ENCODE data around the gene INTS13. TPM values are rescaled to one million over a fixed set of nuclear protein-coding genes. Genes with fewer than 3 reads are reported as not detected.

The INTS13 gene
- polyA plus RNA-seq, 1 of the 3 experiments (the other 2 are of a cell fraction) = 7.2 TPM

DNA sequence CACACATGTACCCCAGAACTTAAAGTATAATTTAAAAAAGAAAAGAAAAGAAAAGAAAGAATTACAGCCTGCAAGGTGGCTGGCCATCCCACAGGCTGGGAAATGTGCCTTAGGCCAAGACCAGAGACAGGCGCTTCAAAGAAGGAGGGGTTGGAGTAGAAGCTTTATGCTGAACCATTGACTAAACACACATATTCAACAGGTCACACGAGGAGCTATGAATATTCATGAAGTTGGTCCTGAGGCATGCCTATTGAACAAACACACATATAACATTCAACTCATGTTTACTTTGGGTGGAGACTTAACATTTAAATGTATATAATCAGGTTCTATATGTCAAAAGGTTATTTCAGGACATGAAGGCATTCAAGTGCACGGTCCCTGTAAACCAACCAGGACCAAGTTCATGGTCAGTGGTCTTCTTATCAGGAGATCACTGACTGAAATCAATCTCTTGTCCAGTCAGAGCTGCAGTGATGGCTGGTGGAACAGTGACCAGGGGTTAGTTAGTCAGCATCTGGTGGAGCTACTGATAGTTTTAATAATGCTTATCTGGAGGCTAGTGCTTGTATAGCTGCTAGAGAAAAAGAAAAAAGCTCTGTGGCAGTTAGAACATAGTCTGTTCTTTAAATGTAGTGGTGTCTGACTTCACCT lies 69.2 kb downstream of the INTS13 start (continued):
- no peak for TF ChIP-seq TAF1 (IDR thresholded peaks at IDR 0.05; ENCODE audit: borderline replicate concordance, low read depth, low read length)

GRCh38 chr12:26867080-26867479 lies 70.7 kb downstream of the INTS13 start:
- H3K4me2 ChIP-seq = no peak overlapping the region
- DNase-seq = no peak
- H3K9ac ChIP-seq = no peak overlapping the region
- WGBS (ENCODE audit: low lambda C conversion rate) = 88% methylated on average over 2 of the region's 2 CpGs
- no peaks in the 10 kb centered on the region for H3K79me2 ChIP-seq (ENCODE audit: insufficient read depth)
- CTCF ChIA-PET = interaction anchor here (0.6 kb wide), 1 partner anchor 12 kb away, joined by 3 read pairs; no protein-coding TSS in a partner anchor
- no peaks in the 10 kb centered on the region for H4K20me1 ChIP-seq (ENCODE audit: insufficient read depth)
- TF ChIP-seq TCF12 (IDR thresholded peaks at IDR 0.05) = no peak
- TF ChIP-seq, protein P1, sequence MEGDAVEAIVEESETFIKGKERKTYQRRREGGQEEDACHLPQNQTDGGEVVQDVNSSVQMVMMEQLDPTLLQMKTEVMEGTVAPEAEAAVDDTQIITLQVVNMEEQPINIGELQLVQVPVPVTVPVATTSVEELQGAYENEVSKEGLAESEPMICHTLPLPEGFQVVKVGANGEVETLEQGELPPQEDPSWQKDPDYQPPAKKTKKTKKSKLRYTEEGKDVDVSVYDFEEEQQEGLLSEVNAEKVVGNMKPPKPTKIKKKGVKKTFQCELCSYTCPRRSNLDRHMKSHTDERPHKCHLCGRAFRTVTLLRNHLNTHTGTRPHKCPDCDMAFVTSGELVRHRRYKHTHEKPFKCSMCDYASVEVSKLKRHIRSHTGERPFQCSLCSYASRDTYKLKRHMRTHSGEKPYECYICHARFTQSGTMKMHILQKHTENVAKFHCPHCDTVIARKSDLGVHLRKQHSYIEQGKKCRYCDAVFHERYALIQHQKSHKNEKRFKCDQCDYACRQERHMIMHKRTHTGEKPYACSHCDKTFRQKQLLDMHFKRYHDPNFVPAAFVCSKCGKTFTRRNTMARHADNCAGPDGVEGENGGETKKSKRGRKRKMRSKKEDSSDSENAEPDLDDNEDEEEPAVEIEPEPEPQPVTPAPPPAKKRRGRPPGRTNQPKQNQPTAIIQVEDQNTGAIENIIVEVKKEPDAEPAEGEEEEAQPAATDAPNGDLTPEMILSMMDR (IDR thresholded peaks at IDR 0.05) = no peak
- no peak for TF ChIP-seq RFX5 (IDR thresholded peaks at IDR 0.05; ENCODE audit: low read length)
- TF ChIP-seq NFIC (IDR thresholded peaks at IDR 0.05; ENCODE audit: borderline replicate concordance) = no peak
- no peak for TF ChIP-seq RCOR1 (IDR thresholded peaks at IDR 0.05; ENCODE audit: low read length)
- TF ChIP-seq NRF1 (IDR thresholded peaks at IDR 0.05; ENCODE audit: low read depth, low read length) = no peak
- TF ChIP-seq MEF2A (IDR thresholded peaks at IDR 0.05; ENCODE audit: borderline replicate concordance, low read depth) = no peak
- TF ChIP-seq IRF3 (IDR thresholded peaks at IDR 0.05; ENCODE audit: low read depth, low read length) = no peak
- no peak for TF ChIP-seq YY1 (IDR thresholded peaks at IDR 0.05; ENCODE audit: low read depth)
- TF ChIP-seq JUND (IDR thresholded peaks at IDR 0.05) = no peak
- TF ChIP-seq TEAD4 (IDR thresholded peaks at IDR 0.05; ENCODE audit: borderline replicate concordance, insufficient read depth) = no peak
- no peak for TF ChIP-seq CHD2 (IDR thresholded peaks at IDR 0.05; ENCODE audit: low read length, partially characterized antibody)
- TF ChIP-seq RXRA (IDR thresholded peaks at IDR 0.05; ENCODE audit: borderline replicate concordance, low read depth) = no peak
- no peak overlapping the region for H3K4me3 ChIP-seq (ENCODE audit: low read depth in 2 of 2, low read length in 1 of 2)
- no peak overlapping the region for H3K27ac ChIP-seq (ENCODE audit: low read depth in 2 of 2, low read length in 1 of 2)
- H3K4me1 ChIP-seq (ENCODE audit: control insufficient read depth in 1 of 2, insufficient read depth in 2 of 2, low read depth in 1 of 2, low read length in 1 of 2) = peaks cover 0 to 23% of the 10 kb centered on the region in 2 experiments; a peak in 2 of 4 replicates
- no peaks in the 10 kb centered on the region for H3F3A ChIP-seq (replicated peaks; ENCODE audit: insufficient read depth)
- H3K9me3 ChIP-seq = no peaks in the 10 kb centered on the region
- no peaks in the 10 kb centered on the region for H3K36me3 ChIP-seq (replicated peaks in 1 of 2; ENCODE audit: control insufficient read depth in 1 of 2, insufficient read depth in 2 of 2, low read length in 1 of 2)
- H3K27me3 ChIP-seq (ENCODE audit: insufficient read depth) = no peaks in the 10 kb centered on the region
- POLR2A ChIA-PET = no interaction called here
- H3K9me2 ChIP-seq = no peaks in the 10 kb centered on the region
- H2AFZ ChIP-seq (ENCODE audit: low read depth) = no peak overlapping the region

All from SK-N-SH (cell line).